Measurements from ENCODE around the gene P2RY14.
"Not testable (repeated sequence)": the region's sequence is repeated elsewhere in the genome, so short reads cannot be mapped to it uniquely, and the experiment has no call there.

Gene P2RY14

GRCh38 chr3:151174351-151174750, 104.0 kb downstream of the P2RY14 start:
- DNase-seq = no peak

DNA sequence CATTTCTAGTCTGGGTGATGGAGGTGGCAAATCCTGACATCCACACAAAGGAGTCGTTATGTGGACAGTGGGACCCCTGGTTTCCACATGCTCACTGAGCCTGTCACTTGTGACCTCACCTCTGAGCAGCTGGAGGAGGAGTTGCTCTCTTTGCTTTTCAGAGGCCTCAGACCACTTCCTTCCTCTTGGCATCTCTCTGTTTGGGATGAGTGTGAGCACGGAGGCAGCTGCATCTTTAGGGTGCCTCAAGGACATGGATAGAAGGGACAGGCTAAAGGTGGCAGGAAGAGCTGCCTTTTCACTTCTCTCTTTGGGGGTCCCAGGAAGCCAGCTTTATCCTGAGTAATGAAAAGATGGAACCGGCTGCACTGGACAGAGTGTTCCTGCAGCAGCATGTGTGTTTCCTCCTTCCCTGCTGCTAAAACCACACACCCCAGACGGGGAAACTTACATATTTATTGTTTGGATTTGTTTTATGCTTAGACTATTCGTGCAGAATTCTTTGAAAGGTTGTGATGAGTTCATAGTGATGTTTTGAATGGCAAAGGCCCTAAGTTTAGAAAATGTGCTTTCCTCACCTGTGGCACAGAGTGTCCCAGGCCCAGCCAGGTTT, 107.1 kb downstream of the P2RY14 start:
- no peak for DNase-seq

DNA sequence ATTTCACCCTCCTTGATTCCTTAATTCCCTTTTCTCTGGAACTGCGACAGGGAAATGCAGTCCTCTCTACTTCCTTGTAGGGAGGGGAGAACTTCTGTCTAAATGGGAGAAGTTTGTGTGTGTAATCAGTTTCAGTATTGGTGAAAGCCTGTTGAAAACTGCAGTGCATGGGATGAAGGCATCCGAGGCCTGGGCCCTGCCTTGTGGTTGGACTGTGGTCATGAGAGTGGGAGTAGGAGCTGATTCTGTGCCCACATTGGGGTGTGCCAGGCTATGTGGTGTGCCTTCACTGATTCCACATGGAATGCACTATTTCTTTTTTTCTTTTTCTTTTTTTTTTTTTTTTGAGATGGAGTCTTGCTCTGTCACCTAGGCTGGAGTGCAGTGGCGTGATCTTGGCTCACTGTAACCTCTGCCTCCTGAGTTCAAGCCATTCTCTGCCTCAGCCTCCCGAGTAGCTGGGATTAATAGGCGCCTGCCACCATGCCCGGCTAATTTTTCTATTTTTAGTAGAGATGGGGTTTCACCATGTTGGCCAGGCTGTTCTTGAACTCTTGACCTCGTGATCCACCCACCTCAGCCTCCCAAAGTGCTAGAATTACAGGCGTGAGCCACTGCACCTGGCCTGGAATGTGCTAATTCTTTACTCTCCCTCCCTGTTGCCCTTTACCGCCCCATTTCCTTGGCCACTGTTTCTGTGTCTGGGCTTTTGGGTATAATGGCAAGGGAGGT, 108.2 kb downstream of the P2RY14 start:
- not testable (repeated sequence) for DNase-seq

DNA sequence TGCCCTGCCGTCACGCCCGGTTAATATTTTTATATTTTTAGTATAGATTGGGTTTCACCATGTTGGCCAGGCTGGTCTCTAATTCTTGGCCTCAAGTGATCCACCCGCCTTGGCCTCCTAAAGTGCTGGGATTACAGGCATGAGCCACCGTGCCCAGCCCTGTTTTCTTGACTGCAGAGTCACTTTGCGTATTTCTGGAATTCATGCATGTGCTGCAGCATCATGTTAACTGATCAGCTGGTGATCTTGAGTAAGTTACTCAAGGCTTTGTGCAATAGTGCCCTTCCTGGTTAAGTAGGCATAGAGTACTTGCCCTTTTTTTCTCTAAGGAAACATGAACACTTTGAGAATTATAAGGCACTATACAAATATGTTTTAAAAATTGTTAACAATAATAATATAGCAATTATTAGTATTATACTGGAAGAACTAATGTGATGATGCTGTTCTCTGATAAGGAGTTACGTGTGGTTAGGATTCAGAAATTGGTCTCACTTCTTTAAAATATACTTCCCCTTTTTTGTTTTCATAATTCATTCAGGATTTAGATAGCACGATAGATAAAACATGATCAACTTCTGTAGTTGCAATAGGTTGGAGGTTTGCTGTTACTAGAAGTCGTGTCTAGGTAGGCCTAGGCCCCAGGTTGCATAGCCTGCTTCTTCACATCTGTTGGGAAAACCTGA, 108.9 kb downstream of the P2RY14 start:
- no peak for DNase-seq

DNA sequence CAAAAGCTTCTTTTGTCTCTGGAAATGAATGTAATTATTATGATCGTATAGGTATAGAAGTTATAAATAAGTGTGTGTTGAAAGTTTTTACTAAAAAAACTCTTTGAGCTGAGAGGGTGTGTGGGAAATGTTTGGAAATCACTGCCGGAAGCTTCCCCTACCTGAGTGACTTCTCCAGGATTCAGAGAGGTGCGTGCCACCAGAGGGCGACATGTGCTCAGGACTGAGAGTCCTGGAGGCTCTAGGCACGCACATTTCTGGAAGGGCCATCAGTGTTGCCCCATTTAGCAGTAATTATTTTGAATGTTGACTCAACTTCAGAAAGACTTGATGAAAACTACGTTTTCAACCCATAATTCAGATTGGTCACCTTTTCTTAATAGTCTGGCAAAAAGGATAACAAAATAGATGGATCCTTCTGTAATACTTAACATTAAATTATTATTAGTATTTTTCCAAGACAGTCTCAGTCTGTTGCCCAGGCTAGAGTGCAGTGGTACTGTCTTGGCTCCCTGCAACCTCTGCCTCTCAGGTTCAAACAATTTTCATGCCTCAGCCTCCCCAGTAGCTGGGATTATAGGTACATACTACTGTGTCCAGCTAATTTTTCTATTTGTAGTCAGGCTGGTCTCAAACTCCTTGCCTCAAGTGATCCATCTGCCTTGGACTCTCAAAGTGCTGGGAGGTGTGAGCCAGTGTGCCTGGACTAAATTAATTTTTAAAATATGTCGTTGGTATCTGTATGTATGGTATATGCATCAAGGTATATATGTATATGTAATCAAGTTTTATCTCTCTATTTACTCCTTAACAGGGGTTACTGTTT, 109.9 kb downstream of the P2RY14 start:
- no peak for DNase-seq

DNA sequence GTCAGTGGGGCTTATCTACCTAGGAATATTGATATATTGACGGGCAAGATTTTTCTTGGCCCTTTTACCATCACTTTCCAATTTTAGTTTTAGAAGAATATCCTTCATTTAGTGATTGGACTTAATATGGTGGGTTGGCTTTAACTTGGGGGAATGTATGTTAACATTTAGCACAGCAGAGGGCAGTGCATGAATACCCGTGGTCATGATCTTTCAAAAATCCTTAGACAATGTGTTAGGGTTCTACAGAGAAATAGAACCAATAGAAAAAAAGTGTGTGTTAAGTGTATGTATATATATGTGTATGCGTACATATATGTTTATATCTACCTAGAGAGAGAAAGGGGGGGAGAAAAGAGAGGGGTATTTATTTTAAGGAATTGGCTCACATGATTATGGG, 112.2 kb downstream of the P2RY14 start:
- no peak for DNase-seq

DNA sequence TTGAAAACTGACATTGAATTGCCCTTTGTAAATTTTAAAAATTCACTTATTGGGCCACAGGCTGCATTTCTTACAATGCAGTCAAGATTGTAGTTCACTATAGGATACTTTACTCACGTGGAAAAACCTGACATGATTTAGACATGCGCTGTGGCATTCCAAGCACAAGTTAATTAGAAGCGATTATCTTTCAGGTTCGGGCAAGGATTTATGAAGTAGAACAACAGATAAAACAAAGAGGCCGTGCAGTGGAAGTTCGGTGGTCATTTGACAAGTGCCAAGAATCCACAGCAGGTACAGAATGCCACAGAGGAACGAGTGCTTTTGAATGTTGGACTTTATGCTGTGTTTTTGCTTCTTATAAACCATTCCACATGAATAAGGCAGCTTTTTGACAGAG, 113.1 kb downstream of the P2RY14 start:
- no peak for DNase-seq
